Measurements from ENCODE around the gene NOXA1. TPM values are rescaled to one million over a fixed set of nuclear protein-coding genes. Genes with fewer than 3 reads are reported as not detected.

Gene NOXA1
- total and polyA plus RNA-seq, 9 of the 15 experiments (the other 6 are each of a cell fraction or from before 2014, with no cell fraction given) = 0.07 to 1.2 (median 0.20) TPM; not detected in 4

DNA sequence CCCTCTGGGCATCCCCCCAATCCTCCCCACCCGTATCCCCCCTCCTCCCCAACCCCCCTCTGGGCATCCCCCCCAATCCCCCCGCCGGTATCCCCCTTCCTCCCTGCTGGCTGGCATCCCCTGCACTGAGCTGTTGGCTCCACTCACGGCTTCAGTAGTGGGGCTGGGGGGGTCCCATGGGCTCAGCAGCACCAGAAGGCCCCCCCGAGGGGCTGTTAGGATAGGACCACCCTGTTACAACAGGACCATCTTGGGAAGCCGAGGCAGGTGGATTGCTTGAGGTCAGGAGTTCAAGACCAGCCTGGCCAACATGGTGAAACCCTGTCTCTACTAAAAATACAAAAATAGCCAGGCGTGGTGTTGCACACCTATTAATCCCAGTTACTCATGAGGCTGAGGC, 42.6 kb upstream of the NOXA1 start:
- intact Hi-C loops (cut with micrococcal nuclease) = no loop called here
- Histone ChIP-seq H3K4me2 (ENCODE audit: insufficient read depth, low read length) (no peak overlapping the region), H3K27ac (ENCODE audit: extremely low read depth, low read depth, low read length) (no peak overlapping the region), H3K4me1 (replicated peaks in 1 of 2; ENCODE audit: control insufficient read depth in 2 of 2, insufficient read depth in 2 of 2, low read length in 2 of 2) (peaks cover 8 to 27% of the 10 kb centered on the region in 2 experiments; a peak in 4 of 5 replicates), H3K36me3 (ENCODE audit: control insufficient read depth, insufficient read depth, low read length) (no peaks in the 10 kb centered on the region), H3K27me3 (ENCODE audit: control insufficient read depth in 2 of 2, insufficient read depth in 2 of 2, low read length in 2 of 2) (no peaks in the 10 kb centered on the region), H3K4me3 (no peak overlapping the region), H3K9ac (ENCODE audit: insufficient read depth in 1 of 2, low read depth in 2 of 2, low read length in 2 of 2) (no peak overlapping the region), H2AFZ (ENCODE audit: low read depth, low read length) (no peak overlapping the region), H3K9me1 (ENCODE audit: control insufficient read depth, insufficient read depth, low read length) (no peaks in the 10 kb centered on the region), H4K20me1 (replicated peaks; ENCODE audit: control insufficient read depth, insufficient read depth, low read length) (no peaks in the 10 kb centered on the region), H3K79me2 (ENCODE audit: control insufficient read depth, insufficient read depth, low read length) (no peaks in the 10 kb centered on the region), H3K9me3 (replicated peaks; ENCODE audit: control insufficient read depth, insufficient read depth, low read depth, low read length) (peaks cover 8% of the 10 kb centered on the region)
- ATAC-seq = no peak
- BruUV-seq (replicated peaks) = no TSS peak
- ChIA-PET POLR2A (no interaction called here), CTCF (ENCODE audit: low intra/inter-chr PET ratio) (no interaction called here)
- whole genome bisulfite sequencing (ENCODE audit: insufficient coverage, low coverage, missing lambda C conversion rate) = 51% methylated on average over 4 of the region's 7 CpGs
- peak; percentile 16; the same call in 1 of the 2 replicates for TF ChIP-seq CEBPG (CRISPR knock-in tag; IDR thresholded peaks at IDR 0.05)
- no peak for TF ChIP-seq CEBPG (tag; conservative IDR thresholded peaks at IDR 0.05 in 1 of 2, IDR thresholded peaks at IDR 0.05 in 1 of 2)
- no peak for TF ChIP-seq EP300 (IDR thresholded peaks at IDR 0.05; ENCODE audit: low read length)
- in situ Hi-C loops (cut with MboI) = no loop called here
- FAIRE-seq = no peak
- DNase-seq (ENCODE audit: extremely low read depth in 1 of 4, low spot score in 3 of 4) = no peak

- no peak overlapping the region for H3K27ac ChIP-seq (ENCODE audit: extremely low read depth, low read depth, low read length)
- in situ Hi-C loops (cut with MboI) (no loop called here), intact Hi-C loops (cut with micrococcal nuclease) (no loop called here)
- H2AFZ ChIP-seq (ENCODE audit: low read depth, low read length) = no peak overlapping the region
- no peak overlapping the region for H3K4me3 ChIP-seq
- no peaks in the 10 kb centered on the region for H3K79me2 ChIP-seq (ENCODE audit: control insufficient read depth, insufficient read depth, low read length)
- H4K20me1 ChIP-seq (replicated peaks; ENCODE audit: control insufficient read depth, insufficient read depth, low read length) = no peaks in the 10 kb centered on the region
- no peaks in the 10 kb centered on the region for H3K36me3 ChIP-seq (ENCODE audit: control insufficient read depth, insufficient read depth, low read length)
- no peaks in the 10 kb centered on the region for H3K27me3 ChIP-seq (ENCODE audit: control insufficient read depth in 2 of 2, insufficient read depth in 2 of 2, low read length in 2 of 2)
- ChIA-PET POLR2A (interaction anchor here (1.0 kb wide), 1 partner anchor 11 kb away, joined by 3 read pairs; no protein-coding TSS in a partner anchor), CTCF (ENCODE audit: low intra/inter-chr PET ratio) (no interaction called here)
- no peak for DNase-seq (ENCODE audit: extremely low read depth in 1 of 4, low spot score in 3 of 4)
- no TSS peak for BruUV-seq (replicated peaks)
- TF ChIP-seq SREBF2 (CRISPR knock-in tag; IDR thresholded peaks at IDR 0.05) (no peak), ZBTB33 (CRISPR knock-in tag; IDR thresholded peaks at IDR 0.05) (peak; percentile 94), GATAD2B (IDR thresholded peaks at IDR 0.05; ENCODE audit: borderline replicate concordance) (no peak), ZNF263 (CRISPR knock-in tag; IDR thresholded peaks at IDR 0.05; ENCODE audit: borderline replicate concordance) (peak; percentile 42), PCBP1 (IDR thresholded peaks at IDR 0.05; ENCODE audit: low read depth, low read length, poor library complexity, severe bottlenecking) (peak; percentile 60)
- no peak for ATAC-seq
- no peak overlapping the region for H3K9ac ChIP-seq (ENCODE audit: insufficient read depth in 1 of 2, low read depth in 2 of 2, low read length in 2 of 2)
- WGBS (ENCODE audit: insufficient coverage, low coverage, missing lambda C conversion rate) = 92% methylated on average over 18 of the region's 53 CpGs
- H3K9me3 ChIP-seq (replicated peaks; ENCODE audit: control insufficient read depth, insufficient read depth, low read depth, low read length) = peaks cover 8% of the 10 kb centered on the region
- H3K4me2 ChIP-seq (ENCODE audit: insufficient read depth, low read length) = no peak overlapping the region
- FAIRE-seq = no peak
- H3K9me1 ChIP-seq (ENCODE audit: control insufficient read depth, insufficient read depth, low read length) = no peaks in the 10 kb centered on the region
- peaks cover 8 to 32% of the 10 kb centered on the region in 2 experiments; a peak in 4 of 5 replicates for H3K4me1 ChIP-seq (replicated peaks in 1 of 2; ENCODE audit: control insufficient read depth in 2 of 2, insufficient read depth in 2 of 2, low read length in 2 of 2)
These were observed 41.4 kb upstream of the NOXA1 start for GRCh38 chr9:137381501-137382443.
